Gastrocnemius medialis (tissue), 4 donors: ENCODE measurements around the gene TJP3. TPM values are rescaled to one million over a fixed set of nuclear protein-coding genes. Genes with fewer than 3 reads are reported as not detected.

ENCODE experiments used
- ATAC-seq, 2 donors: fragments of 150-250 bp; one replicate each; pipeline ENCODE4 v1.9.1; 2016
- DNase-seq, 2 donors: peaks; one replicate each; pipeline ENCODE4 v3.0.0-alpha.2; 2019
- H3K27ac ChIP-seq, 4 donors: fragments of 200-600 bp; sonication (generic); 1 replicate in 1 of 4; 2 replicates in 3 of 4; pipeline ENCODE4 v1.5.1; 2016 to 2018; ENCODE audit warnings: mild to moderate bottlenecking in 2 of 4, moderate library complexity in 1 of 4
- H3K27me3 ChIP-seq, 3 donors: fragments of 200-600 bp; sonication (generic) in 2 of 3; 1 replicate in 1 of 3; 2 replicates in 2 of 3; pipeline versions ENCODE4 v1.5.1 to v1.6.0; 2016 to 2019; ENCODE audit warnings: mild to moderate bottlenecking in 1 of 3, moderate library complexity in 1 of 3
- H3K36me3 ChIP-seq, 2 donors: fragments of 200-600 bp; sonication (generic) in 1 of 2; one replicate each; pipeline ENCODE4 v1.5.1; 2017 to 2018
- H3K4me1 ChIP-seq, 2 donors: fragments of 200-600 bp; sonication (generic) in 1 of 2; one replicate each; pipeline ENCODE4 v1.5.1; 2016 to 2017; ENCODE audit warnings: mild to moderate bottlenecking in 2 of 2
- H3K4me3 ChIP-seq, 4 donors: fragments of 200-600 bp; sonication (generic) in 3 of 4; 1 replicate in 1 of 4; 2 replicates in 3 of 4; pipeline ENCODE4 v1.5.1; 2016 to 2019; ENCODE audit warnings: mild to moderate bottlenecking in 2 of 4
- H3K9me3 ChIP-seq, 3 donors: fragments of 200-600 bp; sonication (generic) in 2 of 3; 1 replicate in 1 of 3; 2 replicates in 2 of 3; pipeline ENCODE4 v1.5.1; 2016 to 2019
- CTCF ChIP-seq, 5 experiments: fragments of 450-650 bp in 3 of 5; fragments of 200-600 bp in 2 of 5; sonication (generic) in 2 of 5; IDR thresholded peaks in 4 of 5; conservative IDR thresholded peaks in 1 of 5; 1 replicate in 4 of 5; 2 replicates in 1 of 5; pipeline ENCODE4 v1.5.1; 2016 to 2019; ENCODE audit warnings: antibody characterized with exemption in 5 of 5, mild to moderate bottlenecking in 3 of 5, moderate library complexity in 3 of 5
- POLR2A ChIP-seq, 2 donors: fragments of 450-650 bp; IDR thresholded peaks; one replicate each; pipeline ENCODE4 v1.6.1; 2017; ENCODE audit warnings: antibody characterized with exemption in 2 of 2, mild to moderate bottlenecking in 2 of 2, moderate library complexity in 2 of 2
- in situ Hi-C, 4 donors: fragments of 200-750 bp; cut with MboI; loops; one replicate each; pipeline versions ENCODE4 v1.15.0 to v1.8.0; 2017; ENCODE audit warnings: low sequenced_read_pairs in 4 of 4
- intact Hi-C: fragments of 100-400 bp; cut with DNase I; formaldehyde crosslinking; loops from one replicate; pipeline ENCODE4 v1.15.1; 2023; ENCODE audit warnings: low total_unique reads
- total RNA-seq, 4 donors: library from RNA; depleted of rRNA; stranded (reverse); fragments of >200 nt; gene quantifications; one replicate each; pipeline versions ENCODE4 v1.1.0 to v1.2.3, GENCODE V29; 2016

Gene TJP3
- total RNA-seq, 4 donors from 2014 or later, result 0.67 to 3.7 (median 1.7) TPM

- peaks cover 0 to 19% of the 10 kb centered on the region in 2 donors for H3K4me1 ChIP-seq
- ATAC-seq, result no peak
- in situ Hi-C loops (no loop called here), intact Hi-C loops (no loop called here)
- H3K9me3 ChIP-seq, result no peaks in the 10 kb centered on the region
- DNase-seq, result no peak
- no peaks in the 10 kb centered on the region for H3K27me3 ChIP-seq
- H3K27ac ChIP-seq, result peak overlapping the region; percentile 76 to 83 (median 81)
- peak overlapping the region in 3 of 4 donors; percentile 59 to 66 (median 63) for H3K4me3 ChIP-seq
- TF ChIP-seq POLR2A (IDR thresholded peaks at IDR 0.05) (no peak), CTCF (IDR thresholded peaks at IDR 0.05 in 4 of 5, conservative IDR thresholded peaks at IDR 0.05 in 1 of 5) (no peak)
- H3K36me3 ChIP-seq, result no peaks in the 10 kb centered on the region
Measured at GRCh38 chr19:3698386-3698950, 9.7 kb upstream of the TJP3 start.

GRCh38 chr19:3698974-3699740 lies 9.0 kb upstream of the TJP3 start:
- intact Hi-C loops, result no loop called here
- TF ChIP-seq POLR2A (IDR thresholded peaks at IDR 0.05) (peak; percentile 14 to 20), CTCF (IDR thresholded peaks at IDR 0.05 in 4 of 5, conservative IDR thresholded peaks at IDR 0.05 in 1 of 5) (no peak)
- Histone ChIP-seq H3K27me3 (no peaks in the 10 kb centered on the region), H3K36me3 (no peaks in the 10 kb centered on the region), H3K9me3 (no peaks in the 10 kb centered on the region), H3K4me3 (peak overlapping the region; percentile 59 to 90 (median 64)), H3K27ac (peak overlapping the region; percentile 76 to 83 (median 81)), H3K4me1 (peaks cover 0 to 19% of the 10 kb centered on the region in 2 donors)
- in situ Hi-C loops, result no loop called here
- DNase-seq (peak in 1 of 2 donors; percentile 39), ATAC-seq (peak; percentile 41 to 43)

- H3K36me3 ChIP-seq, result no peaks in the 10 kb centered on the region
- DNase-seq (no peak), ATAC-seq (peak; percentile 12 to 22)
- H3K9me3 ChIP-seq, result no peaks in the 10 kb centered on the region
- intact Hi-C loops, result loop anchor here (1.0 kb wide), 2 partner anchors 29 to 33 kb away; no protein-coding TSS in a partner anchor
- in situ Hi-C loops, result loop anchor here in 2 of 4 donors (5.0 kb wide), 1 partner anchor 37 kb away; no protein-coding TSS in a partner anchor
- H3K27me3 ChIP-seq, result peaks cover 0 to 2% (median 0%) of the 10 kb centered on the region in 3 donors
- no peak for TF ChIP-seq POLR2A (IDR thresholded peaks at IDR 0.05)
- no peak for TF ChIP-seq CTCF (IDR thresholded peaks at IDR 0.05 in 4 of 5, conservative IDR thresholded peaks at IDR 0.05 in 1 of 5)
- peaks cover 0 to 19% of the 10 kb centered on the region in 2 donors for H3K4me1 ChIP-seq
- H3K4me3 ChIP-seq, result peak overlapping the region; percentile 59 to 90 (median 64)
- peak overlapping the region; percentile 76 to 83 (median 81) for H3K27ac ChIP-seq
Measured at GRCh38 chr19:3699741-3700241, 8.4 kb upstream of the TJP3 start.

GRCh38 chr19:3700242-3701032 lies 7.7 kb upstream of the TJP3 start, which contains the start of gene PIP5K1C:
Gene PIP5K1C (minus strand): TSS chr19:3700468. CDS start chr19:3700390, 78 bp downstream.
- ATAC-seq, result peak; percentile 93
- peaks cover 0 to 6% (median 2%) of the 10 kb centered on the region in 3 donors for H3K27me3 ChIP-seq
- peak; percentile 73 to 80 for DNase-seq
- TF ChIP-seq CTCF (IDR thresholded peaks at IDR 0.05 in 4 of 5, conservative IDR thresholded peaks at IDR 0.05 in 1 of 5) (peak; percentile 78 to 93 (median 90)), POLR2A (IDR thresholded peaks at IDR 0.05) (peak; percentile 74 to 77)
- H3K27ac ChIP-seq, result peak within 1 kb of the TSS; percentile 76 to 83 (median 81)
- H3K36me3 ChIP-seq, result no peaks in the 10 kb centered on the region
- no peaks in the 10 kb centered on the region for H3K9me3 ChIP-seq
- peaks cover 0 to 19% of the 10 kb centered on the region in 2 donors for H3K4me1 ChIP-seq
- intact Hi-C loops (loop anchor here (1.0 kb wide), 2 partner anchors 30 to 34 kb away; no protein-coding TSS in a partner anchor), in situ Hi-C loops (loop anchor here in 2 of 4 donors (5.0 kb wide), 1 partner anchor 38 kb away; no protein-coding TSS in a partner anchor)
- peak within 1 kb of the TSS; percentile 59 to 90 (median 64) for H3K4me3 ChIP-seq
